ENCODE data around the gene EPAS1.
A peak's percentile ranks its signal among the peaks of the same experiment; 100 is the strongest.

EPAS1 gene

DNA sequence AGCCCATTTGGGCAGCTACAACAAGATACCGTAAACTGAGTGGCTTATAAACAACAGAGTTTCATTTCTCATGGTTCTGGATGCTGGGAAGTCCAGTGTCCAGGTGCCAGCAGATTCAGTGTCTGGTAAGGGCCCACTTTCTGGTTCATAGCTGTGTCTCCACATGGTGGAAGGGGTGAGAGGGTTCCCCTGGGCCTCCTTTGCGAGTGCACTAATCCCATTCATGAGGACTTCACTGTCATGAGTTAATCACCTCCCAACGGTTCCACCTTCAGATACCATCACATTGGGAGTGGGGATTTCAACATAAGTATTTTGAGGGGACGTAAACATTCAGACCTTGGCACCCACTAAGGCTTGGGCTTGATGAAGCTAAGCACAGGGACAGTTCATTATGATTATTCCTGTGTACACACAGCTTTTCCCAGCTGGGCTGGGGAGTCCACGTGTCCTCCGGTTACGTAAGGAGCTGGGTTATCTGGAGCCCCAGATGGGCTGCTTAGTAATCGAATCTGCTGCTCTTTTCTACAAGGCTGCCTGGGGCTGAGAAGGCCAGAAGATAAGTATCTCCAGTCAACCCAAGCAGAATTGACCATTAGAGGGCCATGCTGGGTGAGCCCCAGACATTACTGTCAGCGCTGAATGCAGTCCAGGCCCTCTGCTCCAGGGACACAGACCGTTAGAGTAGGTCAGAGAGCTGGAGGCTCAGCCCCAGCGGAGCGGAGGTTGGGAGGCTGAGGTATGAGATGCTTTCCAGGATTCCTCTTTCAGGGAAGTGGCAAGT, 42.7 kb downstream of the EPAS1 start:
- DNase-seq (ENCODE audit: low read depth): no peak

GRCh38 chr2:46340740-46341420, 43.7 kb downstream of the EPAS1 start:
- no peak for DNase-seq (ENCODE audit: low read depth)

DNA sequence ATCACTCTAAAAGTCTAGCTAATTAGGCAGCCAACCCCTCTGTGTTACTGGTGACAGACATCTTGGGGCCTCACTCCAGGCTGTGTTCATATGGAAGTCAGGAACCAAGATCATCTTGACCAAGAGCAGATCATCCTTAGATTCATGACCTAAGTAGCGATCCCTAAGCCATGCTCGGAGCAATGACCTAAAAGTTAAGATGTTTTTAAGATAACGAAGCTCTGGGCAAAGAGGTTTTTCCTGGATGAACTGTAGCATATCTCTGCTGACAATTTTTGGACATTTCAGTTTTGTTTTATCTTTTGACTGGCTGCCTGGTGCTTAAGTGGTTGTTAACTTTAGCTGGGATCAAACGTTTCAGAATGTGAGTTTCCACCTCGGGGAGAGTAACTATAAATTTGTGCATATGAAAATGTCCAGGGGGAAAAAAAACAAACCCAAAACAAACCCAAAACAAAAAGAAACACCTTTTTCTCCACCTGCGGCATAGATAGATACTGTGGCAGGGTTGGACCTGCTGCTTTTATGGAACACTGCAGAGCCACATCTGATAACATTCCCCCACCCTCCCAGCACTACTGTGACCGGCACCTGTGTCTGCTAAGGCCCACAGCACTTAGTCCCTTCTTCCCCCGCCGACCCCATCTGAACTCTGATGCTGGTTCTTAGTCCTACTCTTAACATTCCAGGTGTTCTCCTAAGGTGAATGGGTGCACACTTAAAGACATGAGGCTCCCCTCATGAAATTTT, 45.5 kb downstream of the EPAS1 start:
- no peak for DNase-seq (ENCODE audit: low read depth)

- DNase-seq (ENCODE audit: low read depth): no peak
These were observed 47.5 kb downstream of the EPAS1 start for GRCh38 chr2:46344706-46345105.

DNA sequence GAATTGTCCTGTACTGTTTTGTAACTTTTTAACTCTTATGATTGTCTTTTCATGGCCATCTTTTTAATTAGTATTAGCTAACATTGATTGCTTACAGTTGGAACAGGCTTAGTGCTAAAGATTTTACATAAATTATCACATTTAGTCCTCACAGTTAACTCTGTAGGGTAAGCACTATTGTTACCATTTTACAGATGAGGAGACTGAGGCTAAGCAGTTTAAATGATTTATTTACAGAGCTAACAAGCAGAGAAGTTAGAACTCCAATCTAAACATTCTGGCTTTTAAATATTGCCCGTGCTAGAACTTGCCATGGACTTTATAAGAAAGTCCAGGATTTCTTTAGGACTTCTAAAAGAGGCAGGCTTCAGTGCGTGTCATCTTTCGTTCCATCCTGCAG, 48.6 kb downstream of the EPAS1 start:
- no peak for DNase-seq (ENCODE audit: low read depth)

DNA sequence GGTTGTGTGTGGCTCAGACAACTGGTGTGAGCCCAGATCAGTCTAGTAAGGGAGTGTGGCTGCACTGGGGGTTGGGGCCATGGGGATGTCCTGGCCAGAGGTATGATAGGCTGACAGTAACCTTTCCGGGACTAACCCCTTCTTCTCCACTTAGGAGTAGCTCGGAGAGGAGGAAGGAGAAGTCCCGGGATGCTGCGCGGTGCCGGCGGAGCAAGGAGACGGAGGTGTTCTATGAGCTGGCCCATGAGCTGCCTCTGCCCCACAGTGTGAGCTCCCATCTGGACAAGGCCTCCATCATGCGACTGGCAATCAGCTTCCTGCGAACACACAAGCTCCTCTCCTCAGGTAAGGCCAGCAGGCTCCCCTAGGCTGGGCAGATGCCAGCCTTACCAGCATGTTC, 49.5 kb downstream of the EPAS1 start:
- no peak for DNase-seq (ENCODE audit: low read depth)

DNA sequence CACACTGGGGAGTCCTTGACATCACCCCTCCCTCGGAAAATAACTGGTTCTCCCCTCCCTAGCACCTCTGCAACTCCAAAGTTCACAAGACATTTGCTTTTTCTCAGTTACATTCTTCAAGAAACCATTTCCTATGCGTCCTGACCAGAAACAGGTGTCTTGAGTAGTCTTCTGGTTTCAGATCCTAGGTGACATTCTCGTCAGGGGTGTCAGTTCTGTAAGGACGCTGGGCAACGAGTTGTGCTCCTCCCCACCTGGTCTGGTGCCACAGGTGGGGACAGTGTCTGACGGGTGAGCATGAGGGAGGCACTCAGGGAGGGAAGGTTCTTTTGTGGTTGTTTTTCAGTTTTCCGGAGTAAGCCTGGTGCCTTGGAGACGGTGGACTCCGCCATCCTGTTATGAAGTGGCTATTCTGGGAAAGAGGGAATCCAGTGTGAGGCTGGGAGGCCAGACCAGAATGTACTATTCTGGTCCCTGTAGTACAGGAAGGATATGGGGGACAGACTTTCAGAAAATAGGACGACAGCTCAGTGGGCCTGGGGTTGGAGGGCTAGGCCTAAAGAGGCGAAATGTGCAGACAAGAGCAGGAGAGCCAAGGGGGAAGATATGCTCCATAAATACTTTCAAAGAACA, 50.6 kb downstream of the EPAS1 start:
- DNase-seq (ENCODE audit: low read depth): no peak

DNA sequence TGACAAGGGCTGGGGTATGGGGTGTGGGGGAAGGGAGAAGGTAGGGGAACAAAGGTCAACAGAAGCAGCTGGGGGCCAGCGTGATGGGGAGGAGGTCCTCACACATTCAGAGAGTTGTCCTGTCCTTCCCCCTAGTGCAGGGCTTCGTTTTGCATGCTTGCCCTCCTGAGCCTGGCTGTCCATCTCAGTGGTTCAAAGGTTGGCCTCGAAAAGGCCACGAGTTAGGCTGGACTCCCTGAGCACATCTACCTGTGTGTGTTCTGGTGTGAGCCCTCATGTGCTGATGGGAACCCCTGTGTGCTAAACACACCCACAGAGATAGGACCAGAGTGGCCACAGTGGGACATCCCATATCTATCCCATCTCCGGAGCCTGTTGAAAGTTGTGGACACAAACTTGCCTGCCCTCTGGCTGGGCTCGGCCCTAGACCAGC, 51.9 kb downstream of the EPAS1 start:
- DNase-seq (ENCODE audit: low read depth): no peak

- no peak for DNase-seq (ENCODE audit: low read depth)
These were observed 53.0 kb downstream of the EPAS1 start for GRCh38 chr2:46350029-46350689.

- peak; percentile 15 for DNase-seq (ENCODE audit: low read depth)
These were observed 54.0 kb downstream of the EPAS1 start for GRCh38 chr2:46351098-46351749.

DNA sequence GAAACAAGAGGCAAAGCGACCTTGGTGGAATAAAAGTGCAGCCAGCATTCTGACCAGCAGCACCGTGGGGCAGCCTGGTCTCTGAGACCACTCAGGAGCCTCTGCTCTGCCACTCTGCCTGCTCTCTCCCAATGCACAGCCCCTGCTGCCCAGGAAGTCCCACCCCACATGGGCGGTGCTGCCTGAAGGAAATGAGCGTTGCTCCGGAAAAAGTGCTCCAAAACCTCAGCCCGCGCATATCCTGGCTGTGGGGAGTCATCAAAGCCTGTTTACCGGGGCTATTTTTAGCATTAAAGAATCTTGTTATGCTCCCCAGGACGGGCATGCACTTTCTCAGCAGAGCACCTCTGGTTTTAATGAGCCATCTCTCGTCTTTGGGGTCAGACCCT, 54.5 kb downstream of the EPAS1 start:
- peak; percentile 51 for DNase-seq (ENCODE audit: low read depth)

DNA sequence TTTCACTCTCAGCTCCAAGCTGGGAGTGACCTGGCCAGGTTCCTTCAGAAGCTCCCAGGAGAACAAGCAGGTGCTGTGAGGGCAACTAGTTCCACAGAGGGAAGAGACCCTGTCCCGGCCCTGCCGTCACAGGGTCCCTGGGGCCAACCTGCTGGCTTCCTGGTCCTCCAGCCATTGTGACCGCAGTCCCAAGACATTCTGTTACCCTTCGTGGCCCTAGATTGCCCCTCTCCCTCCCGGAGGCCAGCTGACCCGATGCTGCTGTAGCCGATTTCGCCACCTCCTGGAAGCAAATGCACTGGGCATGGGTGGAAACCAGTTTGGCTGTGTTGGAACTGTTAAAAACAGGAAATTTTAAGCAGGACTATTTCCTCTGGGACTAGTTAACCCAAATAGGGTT, 55.4 kb downstream of the EPAS1 start:
- no peak for DNase-seq (ENCODE audit: low read depth)

DNA sequence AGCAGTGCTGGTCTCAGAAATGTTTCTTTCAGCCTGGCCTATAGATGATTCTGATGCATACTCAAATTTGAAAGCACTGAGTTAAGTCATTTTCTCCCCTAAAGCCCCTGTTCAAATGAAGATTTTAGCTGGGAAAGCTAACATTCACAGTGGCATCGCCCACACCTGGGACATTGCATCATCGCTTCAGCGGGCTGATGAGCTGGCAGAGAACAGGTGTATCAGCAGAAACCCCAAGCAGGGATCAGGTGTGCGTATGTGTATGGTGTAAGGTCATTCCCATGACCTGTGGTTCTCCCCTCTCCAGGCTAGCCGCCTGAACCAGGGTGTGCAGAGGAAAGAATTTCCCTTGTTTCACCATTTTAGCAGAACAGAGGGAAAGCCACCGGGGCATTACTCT, 56.3 kb downstream of the EPAS1 start:
- DNase-seq (ENCODE audit: low read depth): no peak

DNA sequence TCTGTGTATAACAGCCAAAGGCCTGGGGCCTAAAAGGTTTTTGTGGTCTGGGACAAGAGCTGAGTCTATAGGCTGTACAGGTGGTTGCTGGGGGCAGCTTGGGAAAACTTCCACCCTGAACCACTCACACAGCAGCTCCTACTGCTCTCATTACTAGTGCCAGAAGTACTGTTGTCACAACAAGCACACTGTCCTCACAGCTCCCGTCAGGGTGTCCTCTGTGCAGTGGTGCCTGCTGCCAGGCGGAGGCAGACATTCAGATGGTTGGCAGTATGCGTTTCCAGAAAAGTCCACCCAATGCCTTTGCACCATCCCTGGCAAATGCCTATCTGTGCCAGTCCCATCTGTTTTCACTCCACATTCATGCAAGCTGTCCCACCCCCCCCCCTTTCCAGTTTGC, 58.5 kb downstream of the EPAS1 start:
- DNase-seq (ENCODE audit: low read depth): no peak

DNA sequence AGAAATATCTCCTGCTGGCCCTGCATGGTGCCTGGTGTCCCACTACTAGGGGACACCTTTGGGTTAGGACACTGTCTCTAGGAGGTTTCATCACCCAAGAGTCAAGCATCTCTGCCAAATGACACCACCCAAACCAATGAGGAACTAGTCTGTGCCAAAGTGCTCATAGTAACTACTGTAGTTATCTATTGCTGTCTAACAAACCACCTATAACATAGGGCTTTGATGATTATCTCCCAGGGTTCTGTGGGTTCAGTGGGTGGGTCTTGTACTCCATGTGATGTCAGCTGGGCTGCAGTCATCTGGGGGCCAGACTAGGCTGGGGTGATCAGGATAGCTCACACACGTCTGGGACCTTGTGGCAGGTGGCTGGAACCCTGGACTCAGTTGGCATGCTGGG, 59.8 kb downstream of the EPAS1 start:
- DNase-seq (ENCODE audit: low read depth): no peak

DNA sequence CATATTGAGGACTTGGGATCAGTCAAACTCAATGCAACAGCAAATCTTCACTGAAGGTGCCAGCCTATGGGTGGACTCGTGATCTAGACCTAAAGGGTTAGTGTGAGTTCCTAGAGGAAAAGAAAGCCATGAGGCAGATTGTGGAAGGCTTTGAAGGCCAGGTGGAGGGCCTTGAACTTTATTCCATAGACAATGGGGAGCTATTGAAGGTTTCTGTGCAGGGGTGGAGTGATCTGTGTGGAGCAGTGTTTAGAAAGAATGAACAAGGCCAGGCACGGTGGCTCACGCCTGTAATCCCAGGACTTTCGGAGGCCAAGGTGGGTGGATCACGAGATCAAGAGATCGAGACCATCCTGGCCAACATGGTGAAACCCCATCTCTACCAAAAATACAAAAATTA, 61.5 kb downstream of the EPAS1 start:
- no peak for DNase-seq (ENCODE audit: low read depth)

- DNase-seq (ENCODE audit: low read depth): no peak
These were observed 63.1 kb downstream of the EPAS1 start for GRCh38 chr2:46360303-46360702.

DNA sequence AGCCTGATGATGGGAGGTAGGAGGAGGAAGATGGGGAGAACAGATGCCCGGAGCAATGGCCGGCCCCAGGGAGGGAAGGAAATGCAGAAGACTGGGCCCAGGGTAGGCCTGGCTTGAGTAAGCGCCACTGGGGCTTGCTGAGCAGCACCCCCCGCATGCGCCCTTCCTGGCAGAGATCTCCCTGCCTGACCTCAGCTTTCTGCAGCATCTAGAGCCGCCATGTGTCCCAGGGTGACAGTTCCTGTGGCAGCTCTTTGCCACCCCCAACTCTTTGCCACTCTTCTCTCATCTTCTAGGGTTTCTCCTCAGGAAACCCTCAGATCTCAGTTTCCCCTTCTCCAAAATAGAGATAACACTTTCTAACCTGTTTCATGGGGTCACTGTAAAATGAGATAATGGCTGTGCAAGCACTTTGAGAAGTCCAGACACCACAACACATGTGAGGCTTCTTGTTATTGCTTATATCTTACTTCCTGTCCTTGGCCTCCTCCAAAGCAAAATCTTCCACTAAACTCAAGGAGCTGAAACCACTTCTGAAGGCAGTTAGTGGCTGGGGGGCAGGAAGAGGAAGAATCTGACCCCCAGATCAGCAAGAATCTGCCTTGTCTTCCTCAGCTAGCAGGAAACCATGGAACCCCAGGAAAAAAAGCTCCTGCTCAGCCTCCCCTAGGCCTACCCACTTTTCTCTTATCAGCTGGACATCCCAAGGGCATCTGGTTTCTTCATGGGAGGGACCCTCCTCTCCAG, 64.9 kb downstream of the EPAS1 start:
- DNase-seq (ENCODE audit: low read depth): no peak

GRCh38 chr2:46362667-46363012, 65.4 kb downstream of the EPAS1 start:
- DNase-seq (ENCODE audit: low read depth): no peak

DNA sequence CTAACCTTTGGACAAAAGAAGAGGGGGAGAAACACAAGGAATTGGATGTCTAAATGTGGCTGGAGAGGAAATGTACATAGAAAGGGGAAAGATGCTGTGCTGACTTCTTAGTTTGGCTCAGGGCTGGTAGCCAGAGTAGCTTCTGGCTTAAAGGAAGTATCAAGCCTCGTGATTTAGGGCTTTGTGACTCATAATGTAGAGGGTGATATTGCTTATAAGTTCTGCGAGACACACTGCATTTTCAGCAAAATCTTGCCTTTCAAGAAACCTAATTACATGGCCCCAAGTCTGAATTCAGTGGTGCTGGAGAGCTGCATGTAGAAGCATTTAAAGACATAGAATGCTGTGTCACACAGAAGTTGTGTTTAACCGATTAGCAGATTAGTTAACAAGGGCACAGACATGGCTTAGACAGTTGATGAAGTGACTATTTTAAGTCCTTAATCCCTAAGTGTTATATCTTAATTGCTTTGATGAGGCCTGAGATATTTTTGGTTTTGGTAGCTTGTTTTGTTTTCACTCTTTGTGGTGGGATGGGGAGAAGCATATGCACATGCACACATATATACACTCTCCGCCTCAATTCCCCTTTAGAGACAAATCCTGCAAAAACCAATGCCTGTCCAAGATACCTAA, 66.4 kb downstream of the EPAS1 start:
- DNase-seq (ENCODE audit: low read depth): no peak

Measured in activated T-helper 9 cell treated with anti-CD3 and anti-CD28 coated beads, Interleukin-2, amount 50 U/mL, for 16 hours (primary cell).